ENCODE measurements around the gene TMPRSS12.
"Not testable (repeated sequence)": the region's sequence is repeated elsewhere in the genome, so short reads cannot be mapped to it uniquely, and the experiment has no call there.

The TMPRSS12 gene

DNA sequence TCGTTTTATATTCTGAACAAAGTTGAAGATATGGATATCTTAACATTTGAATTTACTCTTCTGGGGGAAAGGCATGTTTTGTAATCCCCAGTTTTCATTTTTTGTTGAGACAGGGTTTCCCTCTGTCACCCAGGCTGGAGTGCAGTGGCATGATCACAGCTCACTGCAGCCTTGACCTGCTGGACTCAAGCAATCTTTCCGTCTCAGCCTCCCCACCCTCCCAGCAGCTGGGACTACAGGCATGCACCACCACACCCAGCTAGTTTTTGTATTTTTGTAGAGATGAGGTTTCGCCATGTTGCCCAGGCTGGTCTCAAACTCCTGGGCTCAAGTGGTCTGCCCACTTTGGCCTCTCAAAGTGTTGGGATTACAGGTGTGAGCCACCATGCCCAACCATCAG is 84.2 kb downstream of the TMPRSS12 start:
- DNase-seq, result not testable (repeated sequence)

GRCh38 chr12:50927356-50927755 is 84.6 kb downstream of the TMPRSS12 start:
- DNase-seq, result no peak

DNA sequence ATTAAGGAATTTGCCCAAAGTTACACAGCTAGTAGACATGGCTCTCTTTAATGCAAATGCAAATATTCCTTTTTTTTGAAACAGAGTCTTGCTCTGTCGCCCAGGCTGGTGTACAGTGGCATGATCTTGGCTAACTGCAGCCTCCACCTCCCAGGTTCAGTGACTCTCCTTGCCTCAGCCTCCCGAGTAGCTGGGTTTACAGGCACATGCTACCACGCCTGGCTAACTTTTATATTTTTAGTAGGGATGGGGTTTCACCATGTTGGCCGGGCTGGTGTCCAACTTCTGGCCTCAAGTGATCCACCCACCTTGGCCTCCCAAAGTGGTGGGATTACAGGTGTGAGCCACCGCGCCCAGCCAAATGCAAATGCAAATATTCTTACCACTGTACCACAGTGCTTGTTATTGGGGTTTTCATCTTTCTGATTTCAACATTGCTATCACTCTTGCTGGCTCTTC is 85.1 kb downstream of the TMPRSS12 start:
- DNase-seq, result no peak

- no peak for DNase-seq
These were observed 85.7 kb downstream of the TMPRSS12 start for GRCh38 chr12:50928392-50928791.

- no peak for DNase-seq
These were observed 87.1 kb downstream of the TMPRSS12 start for GRCh38 chr12:50929831-50930230.

GRCh38 chr12:50930477-50930876 is 87.8 kb downstream of the TMPRSS12 start:
- DNase-seq, result not testable (repeated sequence)

GRCh38 chr12:50932787-50933280 is 90.1 kb downstream of the TMPRSS12 start:
- DNase-seq, result no peak

GRCh38 chr12:50933459-50934124 is 90.9 kb downstream of the TMPRSS12 start:
- DNase-seq, result no peak

GRCh38 chr12:50934371-50934851 is 91.7 kb downstream of the TMPRSS12 start:
- DNase-seq, result peak; percentile 1

DNA sequence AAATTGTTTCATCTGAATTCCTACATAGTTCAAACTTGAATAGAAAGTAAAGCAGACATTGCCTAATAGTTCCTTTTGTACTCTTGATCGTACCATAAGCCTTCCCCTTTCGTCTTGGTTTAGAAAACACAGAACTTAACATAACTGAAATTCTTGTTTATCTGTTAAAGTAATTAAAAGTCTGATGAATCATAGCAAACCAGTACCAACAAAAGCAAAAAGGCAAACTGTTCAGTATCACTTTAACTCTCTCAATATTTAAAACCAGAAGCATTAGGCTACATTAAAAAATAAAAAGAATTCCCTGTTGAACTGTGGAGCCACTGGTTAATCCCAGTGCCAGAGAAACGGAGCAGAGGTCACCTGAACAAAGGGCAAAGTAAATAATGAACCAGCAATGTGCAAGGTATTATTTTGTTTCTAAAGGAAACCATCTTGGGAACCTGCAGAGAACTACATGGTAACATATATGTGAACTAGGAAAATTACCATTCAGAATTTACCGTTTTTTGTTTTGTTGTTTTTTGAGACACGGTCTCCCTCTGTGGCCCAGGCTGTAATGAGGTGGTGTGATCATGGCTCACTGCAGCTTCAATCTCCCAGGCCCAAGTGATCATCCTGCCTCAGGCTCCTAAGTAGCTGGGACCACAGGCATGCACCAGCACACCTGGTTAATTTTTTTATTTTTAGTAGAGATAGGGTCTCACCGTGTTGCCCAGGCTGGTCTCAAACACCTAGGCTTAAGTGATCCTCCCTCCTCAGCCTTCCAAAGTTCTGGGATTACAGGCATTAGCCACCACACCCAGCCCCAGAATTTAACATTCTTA is 92.5 kb downstream of the TMPRSS12 start:
- no peak for DNase-seq

- DNase-seq, result no peak
These were observed 94.2 kb downstream of the TMPRSS12 start for GRCh38 chr12:50936821-50937530.

All from CD4-positive, alpha-beta T cell treated with Interleukin-10 for 1 hour (primary cell).